Right kidney (tissue), 1 donor: Measurements from ENCODE around the gene DDX54.
A peak's percentile ranks its signal among the peaks of the same experiment; 100 is the strongest.
"Not testable (repeated sequence)": the region's sequence is repeated elsewhere in the genome, so short reads cannot be mapped to it uniquely, and the experiment has no call there.

Experiments used
- DNase-seq: peaks from one replicate; pipeline ENCODE4 v3.0.0-alpha.2; 2016

The DDX54 gene

GRCh38 chr12:113143959-113144358 is 41.3 kb downstream of the DDX54 start:
- no peak for DNase-seq

DNA sequence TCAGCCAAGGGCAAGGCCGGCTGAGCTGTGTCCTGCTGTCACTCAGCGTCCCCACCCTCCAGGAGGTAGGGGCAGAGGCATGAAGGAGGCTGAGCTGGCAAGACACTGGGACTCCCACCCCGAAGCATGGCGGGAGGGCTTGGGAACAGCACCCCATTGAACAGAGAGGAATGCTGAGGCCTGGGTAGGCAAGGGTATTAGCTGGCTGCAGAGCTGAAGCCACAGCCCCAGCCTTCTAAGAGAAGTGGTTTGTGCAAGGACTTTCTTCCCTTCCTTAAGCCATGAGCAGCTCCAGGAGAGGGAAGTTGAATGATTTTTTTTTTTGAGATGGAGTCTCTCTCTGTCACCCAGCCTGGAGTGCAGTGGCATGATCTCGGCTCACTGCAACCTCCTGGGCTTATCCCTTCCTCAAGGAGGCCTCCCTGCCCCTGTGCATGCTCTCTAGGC is 42.4 kb downstream of the DDX54 start:
- no peak for DNase-seq

- DNase-seq, result no peak
Measured at GRCh38 chr12:113142173-113142885, 42.9 kb downstream of the DDX54 start.

DNA sequence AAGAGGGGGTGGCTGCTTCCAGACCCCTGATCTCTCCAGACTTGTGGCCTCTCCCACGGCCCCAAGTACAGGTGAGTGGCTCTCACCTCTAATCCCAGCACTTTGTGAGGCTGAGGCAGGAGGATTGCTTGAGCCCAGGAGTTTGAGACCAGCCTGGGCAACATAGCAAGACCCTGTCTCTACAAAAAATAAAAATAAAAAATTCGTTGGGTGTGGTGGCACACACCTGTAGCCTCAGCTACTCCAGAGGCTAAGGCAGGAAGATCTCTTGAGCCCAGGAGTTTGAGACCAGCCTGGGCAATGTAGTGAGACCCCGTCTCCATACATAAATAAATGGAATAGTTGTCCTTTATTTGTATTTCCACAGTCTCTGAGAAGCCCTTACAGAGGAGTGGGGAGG is 43.6 kb downstream of the DDX54 start:
- DNase-seq, result not testable (repeated sequence)

DNA sequence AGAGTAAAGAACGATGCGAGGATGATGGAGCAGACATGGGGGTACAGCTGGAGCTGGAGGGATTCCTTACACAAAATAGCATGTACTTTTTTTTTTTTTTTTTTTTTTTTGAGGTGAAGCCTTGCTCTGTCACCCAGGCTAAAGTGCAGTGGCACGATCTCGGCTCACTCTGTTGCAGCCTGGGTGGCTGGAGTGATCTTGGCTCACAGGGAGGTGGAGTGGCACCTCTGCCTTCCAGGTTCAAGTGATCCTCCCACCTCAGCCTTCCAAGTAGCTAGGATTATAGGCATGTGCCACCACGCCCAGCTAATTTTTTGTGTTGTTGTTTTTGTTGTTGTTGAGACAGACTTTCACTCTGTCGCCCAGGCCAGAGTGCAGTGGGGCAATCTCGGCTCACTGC is 44.6 kb downstream of the DDX54 start:
- DNase-seq, result no peak

DNA sequence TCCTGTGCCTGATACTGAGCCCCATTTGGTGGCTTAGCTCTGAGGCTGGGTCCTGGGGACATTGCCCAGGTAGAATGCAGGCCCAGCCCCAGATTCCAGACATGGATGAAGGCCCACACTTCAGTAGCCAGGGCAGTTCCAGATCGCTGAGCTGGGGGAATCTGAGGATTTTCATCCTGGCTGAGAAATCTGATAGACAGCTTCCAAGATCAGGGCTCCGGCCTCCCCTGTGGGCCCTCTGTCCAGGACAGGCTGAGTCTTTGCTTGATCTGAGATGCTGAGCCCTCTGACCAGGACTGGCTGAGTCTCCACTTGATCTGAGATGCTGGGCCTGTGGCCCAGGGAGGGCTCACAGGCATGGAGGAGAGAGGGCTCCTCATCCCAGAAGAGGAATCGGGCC is 46.5 kb downstream of the DDX54 start:
- DNase-seq, result no peak

- no peak for DNase-seq
Measured at GRCh38 chr12:113137861-113138783, 47.2 kb downstream of the DDX54 start.

GRCh38 chr12:113136990-113137511 is 48.2 kb downstream of the DDX54 start:
- DNase-seq, result no peak

DNA sequence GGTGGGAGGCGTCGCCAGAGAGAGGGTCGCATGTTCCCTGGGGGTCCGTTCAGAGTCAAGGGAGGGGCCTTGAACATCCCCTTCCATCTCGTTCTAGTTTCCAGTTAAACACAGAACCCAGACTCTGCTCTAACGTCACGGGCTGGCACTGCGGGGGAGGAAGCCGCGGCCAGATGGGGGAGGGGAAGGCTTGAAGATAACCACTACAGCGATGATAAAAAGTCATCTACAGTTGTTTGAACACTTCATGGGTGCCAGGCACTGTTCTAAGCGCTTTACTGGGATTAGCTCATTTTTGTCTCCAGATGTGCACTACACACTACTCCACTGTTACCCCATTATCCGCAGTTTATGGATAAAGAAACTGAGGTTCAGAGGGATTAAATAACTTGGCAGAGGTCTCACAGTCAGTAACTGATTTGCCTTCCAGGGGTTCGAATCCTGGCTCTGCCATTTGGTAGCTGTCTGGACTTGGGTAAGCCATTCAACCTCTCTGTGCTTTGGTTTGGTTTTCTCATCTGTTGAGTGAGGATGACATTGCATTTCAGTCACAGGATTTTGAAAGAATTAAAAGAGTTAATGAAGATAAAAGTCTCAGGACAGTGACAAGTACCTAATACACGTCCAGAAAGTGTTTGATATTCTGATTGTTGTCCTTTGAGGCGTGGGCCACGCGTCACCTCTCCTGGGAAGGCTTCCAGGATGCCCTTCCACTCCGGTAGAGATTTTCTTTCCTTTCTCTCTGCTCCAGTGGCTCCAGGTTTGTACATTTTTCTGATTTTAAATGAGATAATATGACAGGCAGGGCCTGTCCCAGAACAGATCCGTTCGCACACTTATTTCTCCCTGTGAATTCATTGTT is 48.9 kb downstream of the DDX54 start:
- DNase-seq, result no peak

DNA sequence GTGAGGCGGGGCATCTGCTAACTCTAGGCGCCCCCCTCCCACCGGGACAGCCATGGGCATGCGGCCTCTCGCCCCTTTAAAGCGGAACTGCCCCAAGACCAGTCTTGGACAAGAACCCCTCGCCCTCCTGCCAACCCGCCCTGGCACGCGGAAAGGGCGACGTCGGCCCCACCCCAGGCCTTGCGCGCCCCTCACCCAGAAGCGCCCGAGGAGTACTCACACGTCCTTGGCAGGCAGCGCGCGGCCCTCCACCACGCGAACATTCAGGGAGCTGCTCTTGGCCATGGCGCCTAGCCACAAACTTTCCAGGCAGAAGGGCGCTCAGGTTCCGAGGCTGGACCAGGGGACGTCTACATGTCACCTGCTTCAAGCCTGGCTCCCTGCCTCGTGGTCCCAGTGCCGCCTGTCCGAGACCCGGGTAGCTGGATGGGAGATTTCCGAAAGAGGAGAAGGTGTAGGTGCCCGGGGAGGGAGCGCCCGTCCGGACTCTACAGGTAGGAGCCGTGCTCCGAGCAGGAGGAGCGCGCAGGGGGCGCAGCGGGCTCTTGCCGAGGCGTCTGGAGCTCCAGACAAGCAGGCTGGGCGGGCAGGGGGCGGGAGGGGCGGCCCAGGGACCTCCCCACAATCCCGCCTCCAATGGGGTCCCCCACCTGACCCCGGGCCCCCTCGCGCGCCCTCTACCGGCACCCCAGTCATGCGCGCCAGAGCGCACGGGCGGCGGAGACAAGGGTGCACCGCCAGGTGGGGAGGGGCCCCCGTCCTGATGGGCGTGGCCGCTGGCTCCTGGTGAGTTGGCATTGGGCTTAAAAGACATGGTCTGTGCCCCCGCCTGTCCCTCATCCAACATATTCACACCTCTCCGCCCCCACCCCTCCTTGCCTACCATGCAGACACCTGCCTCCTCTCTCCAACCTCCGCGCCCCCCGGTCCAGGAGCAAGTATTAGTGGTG is 49.8 kb downstream of the DDX54 start, which contains the start of gene RASAL1:
Gene RASAL1 (minus strand): TSS at position 584 of the 950 bp plus-strand sequence. CDS start 299 bp downstream, at position 285.
- DNase-seq, result peak; percentile 65

DNA sequence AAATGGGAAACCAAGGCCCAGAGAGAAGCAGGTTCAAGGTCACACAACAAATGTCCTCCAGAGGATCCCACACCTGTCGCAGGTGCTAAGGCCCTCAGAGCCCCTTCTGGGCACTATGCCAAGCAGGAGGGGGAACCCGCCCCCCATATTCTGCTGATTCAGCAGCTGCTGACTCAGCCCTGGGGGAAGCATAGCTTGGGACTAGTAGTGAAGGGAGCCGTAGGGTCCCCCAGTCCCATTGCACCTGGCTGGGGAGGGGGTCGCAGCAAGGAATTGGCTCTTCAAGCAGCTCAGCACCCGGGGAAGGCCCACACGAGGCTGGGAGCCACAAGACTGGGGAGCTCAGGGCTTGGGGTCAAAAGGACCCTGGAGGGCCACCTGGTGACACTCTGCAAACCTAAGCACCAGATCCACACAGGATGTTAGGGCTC is 50.7 kb downstream of the DDX54 start:
- no peak for DNase-seq

DNA sequence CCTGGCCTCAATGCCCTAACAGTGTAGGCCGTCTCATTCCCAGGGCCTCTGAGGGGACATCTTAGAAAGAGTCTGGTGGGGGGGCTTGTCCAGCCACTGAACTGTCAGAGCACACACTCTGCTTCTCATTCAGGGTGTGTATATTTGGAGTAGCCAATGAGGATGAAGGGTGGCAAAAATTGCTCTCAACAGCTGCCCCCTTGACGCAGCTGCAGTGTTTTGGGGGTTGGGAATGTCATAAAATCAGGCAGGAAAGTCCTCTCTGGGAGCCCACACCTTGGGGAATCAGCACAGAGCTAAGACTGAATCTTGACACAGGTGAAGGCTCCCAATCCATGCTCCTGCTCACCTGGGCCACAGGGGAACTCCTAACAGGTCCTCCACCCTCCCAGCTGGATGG is 51.2 kb downstream of the DDX54 start:
- DNase-seq, result no peak

DNA sequence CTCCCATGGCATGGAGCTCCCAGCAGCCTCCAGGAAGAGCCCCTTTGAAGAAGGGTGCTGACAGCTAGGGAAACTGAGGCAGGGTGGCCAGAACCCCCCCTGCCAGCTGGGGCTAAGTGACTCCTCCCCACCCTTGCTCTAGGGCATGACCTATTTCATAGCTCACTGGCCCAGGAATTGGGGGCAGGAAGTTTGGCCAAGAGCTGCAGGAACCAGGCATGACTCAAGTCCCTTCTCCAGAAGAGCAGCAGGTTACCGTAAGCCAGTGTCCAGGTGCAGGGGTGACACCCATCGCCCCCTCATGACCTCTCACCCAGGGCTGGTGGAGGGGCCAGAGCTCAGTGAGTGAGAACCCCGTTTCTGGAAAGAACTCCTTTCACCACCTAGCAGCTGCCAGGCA is 51.6 kb downstream of the DDX54 start:
- DNase-seq, result no peak

GRCh38 chr12:113133036-113133435 is 52.2 kb downstream of the DDX54 start:
- no peak for DNase-seq

GRCh38 chr12:113131556-113131955 is 53.7 kb downstream of the DDX54 start:
- DNase-seq, result no peak

DNA sequence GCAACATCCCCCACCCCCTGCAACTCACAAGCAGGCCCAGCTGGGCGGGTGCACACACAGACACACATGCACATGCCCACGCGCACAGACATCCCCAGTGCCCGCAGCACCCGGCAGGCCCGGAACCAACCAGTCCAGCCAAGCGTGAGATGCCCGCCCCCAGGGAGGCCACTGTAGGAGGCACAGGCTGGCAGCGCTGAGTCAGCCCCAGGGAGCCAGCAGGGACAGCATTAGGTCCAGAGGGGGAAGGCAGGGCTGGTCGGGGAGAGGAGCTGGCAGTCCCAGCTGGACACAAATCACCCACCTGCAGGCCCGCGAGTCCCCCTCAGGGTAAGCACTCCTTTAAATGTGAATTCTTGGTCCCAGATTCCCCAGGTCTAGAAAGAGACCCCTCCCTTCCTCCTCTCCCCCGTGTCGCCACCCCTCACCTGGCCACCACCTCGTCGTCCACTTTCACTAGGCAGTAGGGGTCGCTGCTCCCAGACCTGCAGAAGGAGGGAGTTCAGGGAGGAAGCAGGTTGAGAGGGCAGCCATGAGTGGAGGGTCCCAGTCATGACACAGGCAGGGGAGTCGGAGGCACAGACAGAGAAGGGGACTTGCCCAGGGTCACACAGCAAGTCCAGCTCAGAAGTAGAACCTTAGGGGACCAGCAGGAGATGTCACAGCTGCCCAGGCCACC is 54.7 kb downstream of the DDX54 start:
- peak; percentile 58 for DNase-seq

DNA sequence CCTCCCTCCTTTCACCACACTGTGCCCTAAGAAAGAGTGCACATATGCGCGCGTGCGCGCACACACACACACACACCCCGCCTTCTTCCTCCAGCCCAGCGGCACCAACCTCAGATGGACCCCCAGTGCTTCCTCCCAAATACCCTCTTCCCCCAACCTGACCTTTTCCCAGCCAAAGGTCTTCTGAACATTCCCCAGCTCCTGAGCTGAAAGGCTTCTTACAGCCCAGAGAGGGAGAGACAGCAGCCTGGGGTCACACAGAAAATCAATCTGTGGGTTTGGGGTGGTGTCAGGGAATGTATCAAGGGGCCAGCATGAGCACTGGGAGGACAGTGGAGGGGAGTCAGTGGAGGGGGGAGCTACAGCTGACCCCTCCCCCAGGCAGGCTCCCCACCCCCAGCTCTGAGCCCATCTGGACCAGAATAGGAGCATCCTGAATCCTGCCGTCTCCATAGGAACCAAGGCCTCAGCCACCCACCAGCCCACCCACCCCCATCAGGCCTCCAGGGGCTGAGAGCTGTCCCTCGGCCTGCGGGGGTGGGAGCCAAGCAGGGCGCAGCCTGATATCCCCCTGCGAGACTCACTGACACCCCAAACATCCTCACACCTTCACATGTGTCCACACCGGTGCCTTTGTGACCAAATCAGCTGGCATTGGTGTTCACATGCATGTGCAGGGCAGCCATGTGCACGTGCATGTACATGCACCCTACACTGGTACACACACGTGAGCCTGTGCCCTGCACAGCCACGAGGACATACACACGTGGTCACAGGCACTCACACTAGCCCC is 55.4 kb downstream of the DDX54 start:
- DNase-seq, result no peak

DNA sequence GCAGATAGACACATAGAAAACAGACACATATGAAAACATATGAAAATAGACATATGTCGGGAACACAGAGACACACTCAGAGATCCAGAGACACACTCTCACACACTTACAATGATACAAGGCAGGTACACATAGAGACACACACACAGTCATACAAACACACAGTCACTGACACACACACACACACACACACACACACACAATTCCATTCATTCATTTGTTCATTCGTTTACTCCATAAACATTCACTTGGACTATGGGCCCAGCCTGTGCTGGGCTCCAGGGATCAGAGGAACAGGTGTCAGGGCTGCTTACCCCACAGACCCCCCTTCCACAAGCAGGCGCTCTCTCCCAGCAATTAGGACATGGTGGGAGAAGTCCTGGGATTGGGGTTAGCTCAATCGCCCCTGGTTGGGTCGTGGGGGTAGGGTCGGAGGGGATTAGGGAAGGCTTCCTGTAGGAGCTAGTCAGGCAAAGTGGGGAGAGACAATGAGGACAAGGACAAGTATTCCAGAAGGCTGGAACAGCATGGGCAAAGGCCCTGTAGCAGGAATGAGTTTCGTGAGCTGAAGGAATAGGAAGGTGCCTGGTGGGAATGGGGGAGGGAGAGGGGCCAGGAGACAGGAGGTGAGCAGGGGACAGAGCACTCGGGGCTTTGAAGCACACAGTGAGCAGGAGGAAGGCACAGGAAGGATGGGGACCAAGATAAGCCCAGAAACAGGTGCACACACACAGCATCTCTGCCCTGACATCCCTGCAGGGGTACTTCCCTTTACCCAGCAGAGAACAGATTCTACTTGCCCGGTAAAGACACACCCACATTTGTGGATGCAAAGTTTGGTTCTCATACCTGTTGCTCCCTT is 56.2 kb downstream of the DDX54 start:
- DNase-seq, result no peak
